Heart right ventricle (tissue), 16 donors: Measurements from ENCODE around the gene CCDC190. TPM values are rescaled to one million over a fixed set of nuclear protein-coding genes. Genes with fewer than 3 reads are reported as not detected.

ENCODE experiments used
- ATAC-seq, 8 donors: fragments of 200-7000 bp; cut with Tn5 transposase; one replicate each; pipeline ENCODE4 v1.9.1; 2020; ENCODE audit warnings: mild to moderate bottlenecking in 8 of 8, moderate library complexity in 8 of 8, moderate number of reproducible peaks in 1 of 8
- DNase-seq, 2 donors: peaks; one replicate each; pipeline ENCODE4 v3.0.0-alpha.2; 2020
- H3K27ac ChIP-seq, 10 donors: fragments of 200-600 bp; sonication (generic) in 2 of 10; one replicate each; pipeline versions ENCODE4 v1.5.0 to v1.8.0; 2020 to 2022; ENCODE audit warnings: mild to moderate bottlenecking in 3 of 10
- H3K27me3 ChIP-seq, 7 donors: fragments of 200-600 bp; one replicate each; pipeline ENCODE4 v1.8.0; 2021 to 2022; ENCODE audit warnings: mild to moderate bottlenecking in 2 of 7
- H3K36me3 ChIP-seq, 9 donors: fragments of 200-600 bp; sonication (generic) in 1 of 9; one replicate each; pipeline versions ENCODE4 v1.5.0 to v1.8.0; 2020 to 2022; ENCODE audit warnings: mild to moderate bottlenecking in 2 of 9
- H3K4me1 ChIP-seq, 9 donors: fragments of 200-600 bp; sonication (generic) in 1 of 9; one replicate each; pipeline versions ENCODE4 v1.5.0 to v1.8.0; 2020 to 2022; ENCODE audit warnings: mild to moderate bottlenecking in 4 of 9
- H3K4me3 ChIP-seq, 10 donors: fragments of 200-600 bp; sonication (generic) in 2 of 10; one replicate each; pipeline versions ENCODE4 v1.5.0 to v1.8.0; 2020 to 2022; ENCODE audit warnings: mild to moderate bottlenecking in 7 of 10, moderate library complexity in 2 of 10
- H3K9me3 ChIP-seq, 11 donors: fragments of 200-600 bp in 10 of 11; sonication (generic) in 2 of 11; one replicate each; pipeline versions ENCODE4 v1.5.0 to v1.8.0; 2013 to 2022; ENCODE audit warnings: mild to moderate bottlenecking in 2 of 11, control low read depth in 1 of 11, moderate library complexity in 1 of 11
- WGBS, 2 donors: extraction: QIAGEN DNeasy Blood & Tissue Kit; methylation state at CpG; one replicate each; pipeline ENCODE4 v1.1.7; 2013; ENCODE audit warnings: inconsistent platforms in 1 of 2; 5-methylcytosine and 5-hydroxymethylcytosine counted together
- intact Hi-C, 10 donors: fragments of 100-400 bp; cut with DNase I; formaldehyde crosslinking; loops; one replicate each; pipeline versions ENCODE4 v1.11.1 to v1.14.2; 2022
- polyA plus RNA-seq, 2 donors: library from polyadenylated mRNA; stranded (reverse); fragments of 200-250 nt; gene quantifications; one replicate each; pipeline ENCODE4 v1.2.3, GENCODE V29; 2013
- total RNA-seq, 10 donors: library from RNA; stranded (reverse); fragmentation: NEBNext Ultra II Directional in 3 of 10; extraction: Animal tissue kit (Norgen Biotek cat#: 25700) in 3 of 10; gene quantifications; one replicate each; pipeline versions ENCODE4 v1.2.1 to v1.2.4, GENCODE V29; 2021 to 2023
- TF ChIP-seq, protein P1 (sequence below), 9 donors: fragments of 200-600 bp; sonication (generic) in 2 of 9; IDR thresholded peaks; one replicate each; pipeline versions ENCODE4 v1.5.0 to v1.8.0; 2021 to 2022; ENCODE audit warnings: antibody characterized with exemption in 9 of 9, mild to moderate bottlenecking in 5 of 9, moderate library complexity in 1 of 9
- donor health status: Arrhythmogenic right ventricular cardiomyopathy.
- donor health status: ischemic (EF 13 %, LVEDD 7.1; RV severe dilation, severe dysfunction).
- donor health status: healthy with polysubstance abuse.
- donor health status: DM: no; HTN: yes; CAD: no.
- donor health status: DM: no; HTN: no; CAD: no.
- donor health status: ischemic (EF 25% LVEDD 6.9; RV normal size, moderate dysfunction).
- donor health status: ischemic (EF 25% LVEDD 5.7; RV mildly dilated, moderate dysfunction).
- donor health status: healthy.
- donor health status: DM: yes; HTN: yes; CAD: no.
- donor health status: Ischemic cardiomyopathy.
- donor health status: ischemic (EF 35%, LVEDD 5.7; RV mildly dilated, moderate dysfunction).
- donor health status: nonischemic (EF 11% LVEDD 7.7; RV severe dilation, severe dysfunction).
- donor health status: DM: yes; HTN: yes; CAD: no.
- donor health status: PGD.
- donor health status: ischemic (EF 29% LVEDD 5.4; RV normal size, mild dysfunction).
- donor health status: nonischemic (EF 23%, LVEDD 6.1; RV moderate dilation, normal function).

CCDC190 gene
- total and polyA plus RNA-seq, 12 donors: 0.07 to 1.2 (median 0.30) TPM

DNA sequence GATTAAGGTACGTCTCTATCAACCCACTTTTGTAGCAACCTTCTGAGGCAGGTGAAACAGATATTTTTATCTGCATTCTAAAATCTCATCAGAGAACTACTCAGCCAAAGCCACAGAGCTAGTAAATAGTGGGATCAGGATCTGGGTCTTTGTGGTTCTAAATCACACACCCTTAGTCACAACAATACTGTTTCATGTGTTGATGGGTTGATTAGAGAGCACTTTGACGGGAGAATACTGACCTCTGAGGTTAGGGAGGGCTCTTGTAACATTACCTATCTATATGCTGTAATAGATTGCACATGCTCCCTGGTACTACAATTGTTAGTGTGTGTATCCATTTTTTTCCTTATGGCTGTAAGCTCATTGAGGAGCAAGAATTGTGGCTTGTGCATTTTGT is 45.5 kb upstream of the CCDC190 start:
- TF ChIP-seq, protein P1, sequence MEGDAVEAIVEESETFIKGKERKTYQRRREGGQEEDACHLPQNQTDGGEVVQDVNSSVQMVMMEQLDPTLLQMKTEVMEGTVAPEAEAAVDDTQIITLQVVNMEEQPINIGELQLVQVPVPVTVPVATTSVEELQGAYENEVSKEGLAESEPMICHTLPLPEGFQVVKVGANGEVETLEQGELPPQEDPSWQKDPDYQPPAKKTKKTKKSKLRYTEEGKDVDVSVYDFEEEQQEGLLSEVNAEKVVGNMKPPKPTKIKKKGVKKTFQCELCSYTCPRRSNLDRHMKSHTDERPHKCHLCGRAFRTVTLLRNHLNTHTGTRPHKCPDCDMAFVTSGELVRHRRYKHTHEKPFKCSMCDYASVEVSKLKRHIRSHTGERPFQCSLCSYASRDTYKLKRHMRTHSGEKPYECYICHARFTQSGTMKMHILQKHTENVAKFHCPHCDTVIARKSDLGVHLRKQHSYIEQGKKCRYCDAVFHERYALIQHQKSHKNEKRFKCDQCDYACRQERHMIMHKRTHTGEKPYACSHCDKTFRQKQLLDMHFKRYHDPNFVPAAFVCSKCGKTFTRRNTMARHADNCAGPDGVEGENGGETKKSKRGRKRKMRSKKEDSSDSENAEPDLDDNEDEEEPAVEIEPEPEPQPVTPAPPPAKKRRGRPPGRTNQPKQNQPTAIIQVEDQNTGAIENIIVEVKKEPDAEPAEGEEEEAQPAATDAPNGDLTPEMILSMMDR (IDR thresholded peaks at IDR 0.05): no peak
- ATAC-seq (no peak), DNase-seq (no peak)
- H3K27me3 ChIP-seq: no peaks in the 10 kb centered on the region
- no peaks in the 10 kb centered on the region for H3K36me3 ChIP-seq
- H3K27ac ChIP-seq: no peak overlapping the region
- 71 to 80% methylated on average over 2 of the region's 2 CpGs for WGBS, 2 donors
- peaks cover 0 to 5% (median 0%) of the 10 kb centered on the region in 11 donors for H3K9me3 ChIP-seq
- peaks cover 0 to 36% (median 10%) of the 10 kb centered on the region in 9 donors for H3K4me1 ChIP-seq
- intact Hi-C loops: no loop called here
- H3K4me3 ChIP-seq: no peak overlapping the region

GRCh38 chr1:162905174-162906158 is 44.5 kb upstream of the CCDC190 start:
- 54 to 58% methylated on average over 1 of the region's 1 CpG for WGBS, 2 donors
- TF ChIP-seq, protein P1 (IDR thresholded peaks at IDR 0.05): no peak
- no peak for DNase-seq
- H3K4me3 ChIP-seq: no peak overlapping the region
- no peaks in the 10 kb centered on the region for H3K9me3 ChIP-seq
- H3K27ac ChIP-seq: peak overlapping the region in 7 of 10 donors; percentile 32 to 71 (median 55)
- H3K4me1 ChIP-seq: peaks cover 0 to 36% (median 10%) of the 10 kb centered on the region in 9 donors
- no peaks in the 10 kb centered on the region for H3K36me3 ChIP-seq
- intact Hi-C loops: no loop called here
- H3K27me3 ChIP-seq: no peaks in the 10 kb centered on the region
- peak in 5 of 8 donors; percentile 9 to 74 (median 68) for ATAC-seq

GRCh38 chr1:162904579-162904978 is 43.6 kb upstream of the CCDC190 start:
- WGBS, 2 donors: 42 to 43% methylated on average over 4 of the region's 4 CpGs
- intact Hi-C loops: no loop called here

GRCh38 chr1:162904023-162904422 is 43.0 kb upstream of the CCDC190 start:
- no peak for ATAC-seq
- Histone ChIP-seq H3K4me1 (peaks cover 0 to 50% (median 12%) of the 10 kb centered on the region in 9 donors), H3K9me3 (no peaks in the 10 kb centered on the region), H3K27me3 (no peaks in the 10 kb centered on the region), H3K36me3 (no peaks in the 10 kb centered on the region), H3K27ac (peak overlapping the region in 6 of 10 donors; percentile 32 to 71 (median 58)), H3K4me3 (no peak overlapping the region)
- 82 to 84% methylated on average over 3 of the region's 3 CpGs for WGBS, 2 donors
- intact Hi-C loops: no loop called here
- DNase-seq: no peak
- TF ChIP-seq, protein P1 (IDR thresholded peaks at IDR 0.05): no peak

More at GRCh38 chr1:162904579-162904978, 43.6 kb upstream of the CCDC190 start:
- TF ChIP-seq, protein P1 (IDR thresholded peaks at IDR 0.05): no peak
- Histone ChIP-seq H3K27ac (peak overlapping the region in 7 of 10 donors; percentile 32 to 71 (median 55)), H3K27me3 (no peaks in the 10 kb centered on the region), H3K4me3 (no peak overlapping the region), H3K9me3 (no peaks in the 10 kb centered on the region), H3K36me3 (no peaks in the 10 kb centered on the region), H3K4me1 (peaks cover 0 to 44% (median 10%) of the 10 kb centered on the region in 9 donors)
- DNase-seq (peak in 1 of 2 donors; percentile 56), ATAC-seq (peak; percentile 62 to 96 (median 82))
